ENCODE data around the gene CLVS2.

The CLVS2 gene

GRCh38 chr6:123027408-123027807 is 31.4 kb downstream of the CLVS2 start:
- no peak for DNase-seq

- DNase-seq, result no peak
Observed at GRCh38 chr6:123028263-123028662, 32.2 kb downstream of the CLVS2 start.

- DNase-seq, result no peak
Observed at GRCh38 chr6:123030282-123030681, 34.2 kb downstream of the CLVS2 start.

- no peak for DNase-seq
Observed at GRCh38 chr6:123036648-123037047, 40.6 kb downstream of the CLVS2 start.

GRCh38 chr6:123039431-123039830 is 43.4 kb downstream of the CLVS2 start:
- no peak for DNase-seq

- DNase-seq, result peak; percentile 21 to 24
Observed at GRCh38 chr6:123042401-123042800, 46.4 kb downstream of the CLVS2 start.

GRCh38 chr6:123044341-123044860 is 48.4 kb downstream of the CLVS2 start:
- DNase-seq, result no peak

- DNase-seq, result no peak
Observed at GRCh38 chr6:123053602-123054225, 57.7 kb downstream of the CLVS2 start.

GRCh38 chr6:123055256-123055655 is 59.2 kb downstream of the CLVS2 start:
- no peak for DNase-seq

- DNase-seq, result peak in 1 of 2 experiments; percentile 35
Observed at GRCh38 chr6:123062670-123063069, 66.6 kb downstream of the CLVS2 start.

GRCh38 chr6:123064038-123064437 is 68.0 kb downstream of the CLVS2 start:
- DNase-seq, result no peak

GRCh38 chr6:123074616-123075015 is 78.6 kb downstream of the CLVS2 start:
- DNase-seq, result no peak

GRCh38 chr6:123085403-123085802 is 89.4 kb downstream of the CLVS2 start:
- no peak for DNase-seq

GRCh38 chr6:123089226-123089625 is 93.2 kb downstream of the CLVS2 start:
- no peak for DNase-seq

- DNase-seq, result no peak
Observed at GRCh38 chr6:123091091-123091895, 95.3 kb downstream of the CLVS2 start.

GRCh38 chr6:123091896-123092271 is 95.8 kb downstream of the CLVS2 start:
- no peak for DNase-seq

GRCh38 chr6:123094795-123095194 is 98.8 kb downstream of the CLVS2 start:
- no peak for DNase-seq

- no peak for DNase-seq
Observed at GRCh38 chr6:123105561-123105960, 109.5 kb downstream of the CLVS2 start.

GRCh38 chr6:123116370-123116769 is 120.3 kb downstream of the CLVS2 start:
- no peak for DNase-seq

- no peak for DNase-seq
Observed at GRCh38 chr6:123117145-123117908, 121.3 kb downstream of the CLVS2 start.

GRCh38 chr6:123118811-123119210 is 122.8 kb downstream of the CLVS2 start:
- DNase-seq, result no peak

All from NCI-H446 (cell line).